Astrocyte (in vitro differentiated cells and primary cell): ENCODE results near the gene KCNQ1OT1.

Experiments used
- CTCF ChIP-seq: IDR thresholded peaks from 2 replicates; pipeline ENCODE4 v1.5.1; 2011; ENCODE audit warnings: low read depth, mild to moderate bottlenecking, inconsistent platforms, low read length, moderate library complexity; ENCODE audit not compliant: insufficient read depth
- EZH2 ChIP-seq: IDR thresholded peaks from 2 replicates; pipeline ENCODE4 v1.6.1; 2012; ENCODE audit warnings: mild to moderate bottlenecking, low read length, inconsistent platforms; ENCODE audit not compliant: insufficient read depth

DNA sequence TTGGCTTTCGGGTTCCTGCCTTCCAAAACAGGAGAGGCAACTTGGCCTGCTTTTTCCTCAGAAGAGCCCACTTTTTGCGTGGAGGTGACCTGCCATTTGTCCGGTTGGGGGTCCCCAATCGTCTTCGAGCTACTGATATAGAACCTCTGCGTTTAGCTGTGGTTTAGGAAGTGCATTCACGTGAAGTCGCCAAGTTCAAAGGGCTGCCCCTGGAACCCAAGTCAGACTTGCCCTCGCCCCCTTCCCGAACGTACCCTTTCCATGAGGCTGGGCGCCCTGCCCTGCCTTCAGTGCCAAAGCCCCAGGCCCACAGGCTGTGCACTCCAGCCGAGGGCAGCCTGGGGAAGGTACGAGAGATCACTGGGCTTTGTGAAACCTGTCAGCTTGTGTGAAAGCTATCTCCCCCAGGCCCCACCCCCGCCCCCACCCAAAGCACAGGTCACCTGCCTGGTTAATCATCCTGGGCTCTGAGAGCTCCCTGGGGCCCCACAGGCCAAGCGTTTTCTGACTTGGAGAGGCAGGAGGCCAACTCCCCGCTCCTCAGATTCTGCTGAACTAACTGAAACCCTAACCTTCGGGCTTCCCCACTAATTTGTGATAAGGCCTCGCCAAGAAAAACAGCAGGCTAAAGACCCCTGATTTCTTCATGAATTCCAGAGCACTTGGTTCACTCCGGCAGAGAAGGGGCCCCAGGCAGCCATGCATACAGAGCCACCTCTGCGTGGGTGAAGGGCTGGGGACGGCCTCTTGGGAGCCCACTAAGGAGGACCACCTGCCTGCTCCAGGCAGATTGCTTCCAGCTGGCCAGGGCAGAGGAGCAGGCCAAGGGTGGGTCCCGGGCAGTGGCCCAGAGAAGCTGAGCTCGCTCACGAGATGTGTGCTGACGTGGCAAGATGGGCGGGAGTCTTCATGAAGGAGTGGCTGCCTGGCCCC lies 25.8 kb upstream of the KCNQ1OT1 start:
- TF ChIP-seq CTCF, result no peak
- no peak for TF ChIP-seq EZH2
